Measurements from ENCODE around the gene CDCA7L. TPM values are rescaled to one million over a fixed set of nuclear protein-coding genes. Genes with fewer than 3 reads are reported as not detected.

CDCA7L gene
- total and polyA plus RNA-seq, 7 experiments from 2014 or later, result 24.3 to 70.4 (median 46.7) TPM

- H3K4me3 ChIP-seq (ENCODE audit: low read length), result no peak overlapping the region
- H3K4me1 ChIP-seq (ENCODE audit: control insufficient read depth in 2 of 2, insufficient read depth in 2 of 2, low read length in 2 of 2), result peaks cover 0 to 35% of the 10 kb centered on the region in 2 donors
- intact Hi-C loops (cut with micrococcal nuclease), result loop anchor here in 1 of 2 donors (10.0 kb wide), 1 partner anchor 1072 kb away; the partner anchor contains the start of gene HYCC1
- Mint-ChIP-seq H3K4me3 (peak overlapping the region; percentile 12 to 92 (median 70)), H3K9me3 (no peaks in the 10 kb centered on the region), H3K27me3 (peaks cover 0 to 6% (median 0%) of the 10 kb centered on the region in 5 donors), H3K27ac (peak overlapping the region in 1 of 9 donors; percentile 36), H3K36me3 (peaks cover 0 to 10% (median 10%) of the 10 kb centered on the region in 5 donors), H3K4me1 (peaks cover 37 to 88% (median 68%) of the 10 kb centered on the region in 7 donors)
- H3K9me3 ChIP-seq (ENCODE audit: control insufficient read depth in 2 of 3, low read length in 3 of 3), result no peaks in the 10 kb centered on the region
- POLR2A ChIA-PET, result interaction anchor here (1.1 kb wide), 1 partner anchor 31 kb away, joined by 3 read pairs; no protein-coding TSS in a partner anchor
- ATAC-seq (no peak), DNase-seq (no peak)
- H3K36me3 ChIP-seq (ENCODE audit: control insufficient read depth in 2 of 3, insufficient read depth in 3 of 3, low read length in 3 of 3), result peaks cover 0 to 3% (median 0%) of the 10 kb centered on the region in 3 experiments
- H3K27me3 ChIP-seq (ENCODE audit: control insufficient read depth in 2 of 2, insufficient read depth in 2 of 2, low read length in 2 of 2), result no peaks in the 10 kb centered on the region
- no peak overlapping the region for H3K27ac ChIP-seq (ENCODE audit: low read depth, low read length)
- CTCF ChIA-PET, result interaction anchor here (0.8 kb wide), 1 partner anchor 136 kb away, joined by 3 read pairs; no protein-coding TSS in a partner anchor
These were observed 2.7 kb downstream of the CDCA7L start for GRCh38 chr7:21942955-21943354.

DNA sequence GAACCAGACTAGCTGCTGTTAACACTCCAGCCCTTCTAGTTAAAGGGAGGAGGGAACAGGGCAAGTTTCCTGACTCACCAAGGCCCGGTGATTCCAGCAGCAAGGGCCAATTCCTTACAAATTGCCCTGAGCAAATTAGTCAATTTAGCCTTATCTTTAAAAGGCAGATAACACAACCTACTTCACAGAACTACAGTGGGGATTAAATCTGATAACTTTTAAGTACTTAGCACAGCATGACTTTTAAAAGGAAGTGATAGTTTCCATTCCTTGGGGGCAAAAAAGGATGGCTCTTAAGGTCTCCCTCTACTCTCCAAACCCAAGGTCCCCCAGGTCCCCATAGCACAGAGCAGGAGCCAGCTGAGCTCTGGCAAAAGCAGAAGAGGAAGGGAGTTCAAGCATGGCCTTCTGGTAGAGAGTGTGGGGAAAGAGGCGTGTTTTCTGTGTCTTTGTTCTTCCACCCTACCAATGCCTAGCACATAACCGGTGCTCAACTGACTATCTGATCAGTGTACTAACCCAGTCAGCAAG lies 4.0 kb downstream of the CDCA7L start:
- H3K36me3 ChIP-seq (ENCODE audit: control insufficient read depth in 2 of 3, insufficient read depth in 3 of 3, low read length in 3 of 3), result peaks cover 0 to 3% (median 0%) of the 10 kb centered on the region in 3 experiments
- no peaks in the 10 kb centered on the region for H3K9me3 ChIP-seq (ENCODE audit: control insufficient read depth in 2 of 3, low read length in 3 of 3)
- Mint-ChIP-seq H3K27ac (peak overlapping the region in 7 of 9 donors; percentile 1 to 76 (median 25)), H3K9me3 (peaks cover 0 to 5% (median 0%) of the 10 kb centered on the region in 11 donors), H3K27me3 (peaks cover 0 to 4% (median 0%) of the 10 kb centered on the region in 5 donors), H3K36me3 (peaks cover 0 to 20% (median 19%) of the 10 kb centered on the region in 5 donors), H3K4me3 (peak overlapping the region; percentile 3 to 92 (median 52)), H3K4me1 (peaks cover 29 to 79% (median 58%) of the 10 kb centered on the region in 7 donors)
- intact Hi-C loops (cut with micrococcal nuclease), result loop anchor here in 1 of 2 donors (10.0 kb wide), 1 partner anchor 1073 kb away; the partner anchor contains the start of gene HYCC1
- H3K4me1 ChIP-seq (ENCODE audit: control insufficient read depth in 2 of 2, insufficient read depth in 2 of 2, low read length in 2 of 2), result peaks cover 0 to 30% of the 10 kb centered on the region in 2 donors
- DNase-seq (peak in 2 of 9 donors; percentile 4 to 9), ATAC-seq (no peak)
- ChIA-PET POLR2A (no interaction called here), CTCF (interaction anchor here (0.6 kb wide), 1 partner anchor 10 kb away, joined by 3 read pairs; no protein-coding TSS in a partner anchor)
- no peak overlapping the region for H3K4me3 ChIP-seq (ENCODE audit: low read length)
- no peaks in the 10 kb centered on the region for H3K27me3 ChIP-seq (ENCODE audit: control insufficient read depth in 2 of 2, insufficient read depth in 2 of 2, low read length in 2 of 2)
- H3K27ac ChIP-seq (ENCODE audit: low read depth, low read length), result no peak overlapping the region

DNA sequence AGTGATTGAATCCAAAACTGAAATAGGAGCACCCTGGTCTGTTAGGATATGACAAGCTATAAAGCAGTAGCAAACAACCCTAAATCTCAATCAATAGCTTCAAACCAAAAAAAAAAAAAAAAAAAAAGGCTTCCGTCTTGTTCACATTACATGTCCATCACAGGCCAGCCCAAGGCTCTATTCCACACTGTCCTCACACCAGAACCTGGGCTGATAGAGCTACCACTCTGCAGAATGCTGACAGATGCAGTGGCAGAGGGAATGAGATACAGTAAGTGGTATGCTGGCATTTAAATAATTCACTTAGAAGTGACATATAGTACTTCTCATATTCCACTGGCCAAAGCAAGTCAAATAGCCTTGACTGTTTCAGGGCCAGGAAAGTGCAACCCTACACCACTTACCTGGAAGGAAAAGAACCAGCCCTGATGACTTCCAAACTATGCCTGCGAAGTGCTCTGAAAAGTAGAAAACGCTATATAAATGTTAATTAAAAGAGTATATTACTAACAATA lies 5.8 kb downstream of the CDCA7L start:
- H3K4me3 ChIP-seq (ENCODE audit: low read length), result no peak overlapping the region
- POLR2A ChIA-PET, result interaction anchor here (1.8 kb wide), 1 partner anchor 91 kb away, joined by 4 read pairs; no protein-coding TSS in a partner anchor
- H3K27ac Mint-ChIP-seq, result peak overlapping the region in 2 of 9 donors; percentile 13 to 75
- peaks cover 3 to 31% (median 27%) of the 10 kb centered on the region in 5 donors for H3K36me3 Mint-ChIP-seq
- no peaks in the 10 kb centered on the region for H3K36me3 ChIP-seq (ENCODE audit: control insufficient read depth in 2 of 3, insufficient read depth in 3 of 3, low read length in 3 of 3)
- ATAC-seq, result no peak
- H3K9me3 ChIP-seq (ENCODE audit: control insufficient read depth in 2 of 3, low read length in 3 of 3), result no peaks in the 10 kb centered on the region
- CTCF ChIA-PET, result no interaction called here
- DNase-seq, result no peak
- peak overlapping the region in 1 of 10 donors; percentile 24 for H3K4me3 Mint-ChIP-seq
- H3K9me3 Mint-ChIP-seq, result peaks cover 0 to 14% (median 3%) of the 10 kb centered on the region in 11 donors
- H3K27me3 Mint-ChIP-seq, result peaks cover 0 to 2% (median 0%) of the 10 kb centered on the region in 5 donors
- peaks cover 30 to 84% (median 66%) of the 10 kb centered on the region in 7 donors for H3K4me1 Mint-ChIP-seq
- H3K4me1 ChIP-seq (ENCODE audit: control insufficient read depth in 2 of 2, insufficient read depth in 2 of 2, low read length in 2 of 2), result peaks cover 0 to 25% of the 10 kb centered on the region in 2 donors
- H3K27ac ChIP-seq (ENCODE audit: low read depth, low read length), result no peak overlapping the region
- H3K27me3 ChIP-seq (ENCODE audit: control insufficient read depth in 2 of 2, insufficient read depth in 2 of 2, low read length in 2 of 2), result no peaks in the 10 kb centered on the region
- intact Hi-C loops (cut with micrococcal nuclease), result loop anchor here in 1 of 2 donors (10.0 kb wide), 1 partner anchor 1075 kb away; the partner anchor contains the start of gene HYCC1

GRCh38 chr7:21939136-21939857 lies 6.4 kb downstream of the CDCA7L start:
- Mint-ChIP-seq H3K36me3 (peaks cover 3 to 36% (median 30%) of the 10 kb centered on the region in 5 donors), H3K4me1 (peaks cover 30 to 84% (median 66%) of the 10 kb centered on the region in 7 donors), H3K9me3 (peaks cover 0 to 18% (median 3%) of the 10 kb centered on the region in 11 donors), H3K27me3 (peaks cover 0 to 2% (median 0%) of the 10 kb centered on the region in 5 donors), H3K27ac (peak overlapping the region in 2 of 9 donors; percentile 13 to 75), H3K4me3 (peak overlapping the region in 2 of 10 donors; percentile 1 to 24)
- H3K27ac ChIP-seq (ENCODE audit: low read depth, low read length), result no peak overlapping the region
- H3K4me3 ChIP-seq (ENCODE audit: low read length), result no peak overlapping the region
- DNase-seq, result peak in 1 of 9 donors; percentile 66
- POLR2A ChIA-PET, result interaction anchor here (1.8 kb wide), 1 partner anchor 91 kb away, joined by 4 read pairs; no protein-coding TSS in a partner anchor
- CTCF ChIA-PET, result no interaction called here
- ATAC-seq, result peak; percentile 22
- no peaks in the 10 kb centered on the region for H3K27me3 ChIP-seq (ENCODE audit: control insufficient read depth in 2 of 2, insufficient read depth in 2 of 2, low read length in 2 of 2)
- no peaks in the 10 kb centered on the region for H3K9me3 ChIP-seq (ENCODE audit: control insufficient read depth in 2 of 3, low read length in 3 of 3)
- H3K36me3 ChIP-seq (ENCODE audit: control insufficient read depth in 2 of 3, insufficient read depth in 3 of 3, low read length in 3 of 3), result no peaks in the 10 kb centered on the region
- intact Hi-C loops (cut with micrococcal nuclease), result no loop called here
- H3K4me1 ChIP-seq (ENCODE audit: control insufficient read depth in 2 of 2, insufficient read depth in 2 of 2, low read length in 2 of 2), result peaks cover 0 to 27% of the 10 kb centered on the region in 2 donors

DNA sequence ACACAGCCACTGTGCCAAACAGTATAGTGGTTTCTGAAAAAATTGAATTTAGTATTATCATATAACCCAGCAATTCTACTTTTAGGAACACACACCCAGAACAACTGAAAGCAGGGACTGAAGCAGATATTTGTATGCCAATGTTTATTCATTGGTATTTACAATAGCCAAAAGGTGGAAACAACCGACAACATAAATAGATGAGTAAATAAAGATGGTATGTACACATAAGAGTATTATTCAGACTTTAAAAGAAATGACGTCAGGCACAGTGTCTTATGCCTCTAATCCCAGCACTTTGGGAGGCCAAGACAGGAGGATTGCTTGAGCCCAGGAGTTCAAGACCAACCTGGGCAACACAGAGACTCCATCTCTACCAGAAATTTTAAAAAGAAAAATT lies 7.2 kb downstream of the CDCA7L start:
- intact Hi-C loops (cut with micrococcal nuclease), result no loop called here
- Mint-ChIP-seq H3K36me3 (peaks cover 3 to 39% (median 34%) of the 10 kb centered on the region in 5 donors), H3K27ac (peak overlapping the region in 1 of 9 donors; percentile 75), H3K4me1 (peaks cover 33 to 85% (median 68%) of the 10 kb centered on the region in 7 donors), H3K9me3 (peaks cover 0 to 19% (median 4%) of the 10 kb centered on the region in 11 donors), H3K27me3 (peaks cover 0 to 2% (median 0%) of the 10 kb centered on the region in 5 donors), H3K4me3 (no peak overlapping the region)
- H3K36me3 ChIP-seq (ENCODE audit: control insufficient read depth in 2 of 3, insufficient read depth in 3 of 3, low read length in 3 of 3), result no peaks in the 10 kb centered on the region
- no peaks in the 10 kb centered on the region for H3K27me3 ChIP-seq (ENCODE audit: control insufficient read depth in 2 of 2, insufficient read depth in 2 of 2, low read length in 2 of 2)
- H3K27ac ChIP-seq (ENCODE audit: low read depth, low read length), result no peak overlapping the region
- ChIA-PET POLR2A (no interaction called here), CTCF (no interaction called here)
- no peaks in the 10 kb centered on the region for H3K9me3 ChIP-seq (ENCODE audit: control insufficient read depth in 2 of 3, low read length in 3 of 3)
- DNase-seq, result no peak
- peaks cover 0 to 20% of the 10 kb centered on the region in 2 donors for H3K4me1 ChIP-seq (ENCODE audit: control insufficient read depth in 2 of 2, insufficient read depth in 2 of 2, low read length in 2 of 2)
- no peak overlapping the region for H3K4me3 ChIP-seq (ENCODE audit: low read length)
- ATAC-seq, result no peak

DNA sequence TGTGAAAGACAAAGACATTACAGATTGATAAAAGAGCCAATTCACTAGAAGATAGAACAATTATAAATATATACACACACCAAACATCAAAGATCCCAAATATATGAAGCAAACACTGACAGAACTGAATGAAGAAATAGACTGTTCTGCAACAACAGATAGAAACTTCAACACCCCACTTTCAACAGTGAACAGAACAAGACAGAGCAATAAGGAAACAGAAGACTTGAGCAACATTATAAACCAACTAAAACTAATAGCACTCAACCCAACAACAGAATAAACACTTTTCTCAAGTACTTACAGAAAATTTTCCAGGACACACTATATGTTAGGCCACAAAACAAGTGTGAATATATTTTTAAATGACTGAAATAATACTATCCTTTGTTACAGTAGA lies 10.9 kb downstream of the CDCA7L start:
- ATAC-seq (no peak), DNase-seq (no peak)
- Mint-ChIP-seq H3K4me1 (peaks cover 14 to 78% (median 45%) of the 10 kb centered on the region in 7 donors), H3K4me3 (peak overlapping the region in 4 of 10 donors; percentile 6 to 39 (median 22)), H3K9me3 (peaks cover 2 to 26% (median 6%) of the 10 kb centered on the region in 11 donors), H3K36me3 (peaks cover 6 to 62% (median 51%) of the 10 kb centered on the region in 5 donors), H3K27ac (peak overlapping the region in 1 of 9 donors; percentile 3), H3K27me3 (no peaks in the 10 kb centered on the region)
- CTCF ChIA-PET, result interaction anchor here (1.2 kb wide), 1 partner anchor 10 kb away, joined by 3 read pairs; the partner anchor contains the start of gene CDCA7L
- H3K36me3 ChIP-seq (ENCODE audit: control insufficient read depth in 2 of 3, insufficient read depth in 3 of 3, low read length in 3 of 3), result no peaks in the 10 kb centered on the region
- H3K4me1 ChIP-seq (ENCODE audit: control insufficient read depth in 2 of 2, insufficient read depth in 2 of 2, low read length in 2 of 2), result peaks cover 0 to 7% of the 10 kb centered on the region in 2 donors
- no peaks in the 10 kb centered on the region for H3K9me3 ChIP-seq (ENCODE audit: control insufficient read depth in 2 of 3, low read length in 3 of 3)
- H3K4me3 ChIP-seq (ENCODE audit: low read length), result no peak overlapping the region
- no peak overlapping the region for H3K27ac ChIP-seq (ENCODE audit: low read depth, low read length)
- intact Hi-C loops (cut with micrococcal nuclease), result no loop called here
- H3K27me3 ChIP-seq (ENCODE audit: control insufficient read depth in 2 of 2, insufficient read depth in 2 of 2, low read length in 2 of 2), result no peaks in the 10 kb centered on the region
- POLR2A ChIA-PET, result no interaction called here
